HG03066 (cell line): ENCODE data around the gene SEMA6B.

Source experiments
- ATAC-seq: cut with Tn5 transposase; IDR thresholded peaks from one replicate; pipeline ENCODE4 v1.9.1; 2021; ENCODE audit warnings: low read depth; ENCODE audit not compliant: unreplicated experiment

Gene SEMA6B

DNA sequence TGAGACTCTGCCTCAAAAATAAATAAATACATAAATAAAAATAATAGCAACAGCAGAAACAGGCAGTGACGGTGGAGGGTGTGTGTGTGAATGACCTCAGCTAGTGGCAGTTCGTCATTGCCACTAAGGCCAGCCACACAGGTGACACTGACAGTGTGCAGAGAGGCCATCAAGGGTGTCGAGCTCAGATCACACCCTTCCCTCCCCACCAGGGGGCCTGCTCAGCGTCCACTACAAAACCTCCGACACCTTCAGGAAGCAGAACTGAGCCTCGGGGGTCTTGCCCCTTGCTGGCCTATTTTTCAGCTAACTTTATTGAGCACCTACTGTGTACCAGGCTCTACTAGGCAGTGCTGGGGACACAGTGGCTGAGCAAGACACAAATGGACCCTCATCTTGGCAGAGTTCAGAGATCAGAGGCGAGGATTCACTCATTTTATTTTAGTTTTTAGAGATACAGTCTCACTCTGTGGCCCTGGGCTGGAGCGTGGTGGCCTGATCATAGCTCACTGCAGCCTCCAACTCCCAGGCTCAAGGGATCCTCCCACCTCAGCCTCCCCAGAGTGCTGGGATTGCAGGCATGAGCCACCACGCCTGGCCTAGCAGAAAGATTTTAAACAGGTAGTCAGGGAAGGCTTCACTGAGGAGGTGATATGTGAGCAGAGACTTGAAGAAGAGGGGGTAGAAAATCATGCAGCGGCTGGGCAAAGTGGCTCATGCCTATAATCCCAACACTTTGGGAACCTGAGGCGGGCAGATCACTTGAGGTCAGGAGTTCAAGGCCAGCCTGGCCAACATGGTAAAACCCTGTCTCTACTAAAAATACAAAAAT is 30.3 kb upstream of the SEMA6B start:
- no peak for ATAC-seq

DNA sequence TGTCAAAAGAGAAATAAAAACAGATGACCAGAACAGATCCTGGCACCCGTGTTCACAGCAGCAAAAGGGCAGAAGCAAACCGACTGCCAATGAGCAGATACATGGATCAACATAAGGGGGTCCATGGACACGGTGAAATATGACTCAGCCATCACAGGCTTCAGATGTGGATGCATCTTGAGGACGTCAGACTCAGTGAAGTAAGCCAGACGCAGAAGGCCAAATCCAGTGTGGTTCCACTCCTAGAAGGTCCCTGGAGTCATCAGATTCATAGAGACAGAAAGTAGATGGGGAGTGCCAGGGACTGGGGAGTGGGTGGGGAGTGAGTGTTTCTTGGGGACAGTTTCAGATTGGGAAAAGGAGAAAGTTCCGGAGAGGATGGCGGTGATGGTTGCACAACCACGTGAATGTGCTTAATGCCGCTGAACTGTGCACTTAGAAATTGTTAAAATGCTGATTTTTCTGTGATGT is 28.8 kb upstream of the SEMA6B start:
- no peak for ATAC-seq

DNA sequence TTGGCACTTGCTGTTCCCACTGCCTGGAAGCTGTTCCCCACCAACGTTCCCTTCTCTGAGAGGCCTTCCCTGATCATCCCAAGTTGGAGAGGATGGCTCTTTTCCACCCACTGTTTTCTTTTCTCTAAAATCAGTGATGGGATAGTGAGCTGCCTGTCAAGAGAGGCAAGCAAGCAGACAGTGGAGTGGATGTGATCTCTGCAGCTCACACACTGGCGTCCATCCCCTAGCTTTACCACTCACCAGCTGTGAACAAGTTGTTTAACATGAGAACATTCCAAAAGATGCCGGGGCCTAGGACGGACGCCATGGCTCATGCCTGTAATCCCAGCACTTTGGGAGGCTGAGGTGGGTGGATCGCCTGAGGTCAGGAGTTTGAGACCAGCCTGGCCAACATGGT is 28.0 kb upstream of the SEMA6B start:
- ATAC-seq: no peak

DNA sequence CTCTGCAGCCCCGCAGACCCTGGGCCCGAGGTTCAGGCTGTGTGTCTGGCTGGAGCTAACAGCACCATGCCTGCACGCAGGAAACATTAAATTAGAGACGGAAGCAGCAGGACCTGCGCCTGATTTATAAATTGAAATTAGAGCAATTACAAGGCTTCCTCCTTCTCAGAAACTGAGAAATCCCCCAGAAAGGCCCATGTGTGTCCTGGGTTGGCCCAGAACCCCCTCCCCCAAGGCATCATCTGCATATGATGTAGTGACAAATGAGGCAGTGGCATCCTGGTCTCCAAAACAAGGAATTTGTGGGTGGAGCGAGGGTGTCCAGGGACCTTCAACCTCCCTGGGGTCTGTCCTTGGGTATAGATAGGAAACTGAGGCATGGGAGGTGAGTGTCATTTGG is 27.2 kb upstream of the SEMA6B start:
- ATAC-seq: no peak

DNA sequence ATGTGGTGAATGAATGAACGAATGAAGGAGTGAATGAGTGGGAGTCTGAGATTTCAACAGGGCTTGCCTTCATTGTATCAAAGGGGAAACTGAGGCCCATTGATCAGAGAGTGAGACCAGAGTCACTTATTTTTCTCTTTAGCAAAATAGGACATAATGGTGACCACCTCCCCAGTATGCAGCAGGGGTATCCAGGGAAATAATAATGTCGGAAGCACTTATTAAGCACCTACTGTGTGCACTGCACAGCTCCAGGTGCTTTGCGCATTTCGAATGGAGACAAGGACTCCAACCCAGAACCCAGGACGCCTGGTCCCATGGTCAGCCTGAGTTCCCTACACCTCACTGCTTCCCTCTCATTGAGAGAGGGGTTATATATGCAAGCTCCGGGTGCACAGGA is 26.8 kb upstream of the SEMA6B start:
- ATAC-seq: no peak

DNA sequence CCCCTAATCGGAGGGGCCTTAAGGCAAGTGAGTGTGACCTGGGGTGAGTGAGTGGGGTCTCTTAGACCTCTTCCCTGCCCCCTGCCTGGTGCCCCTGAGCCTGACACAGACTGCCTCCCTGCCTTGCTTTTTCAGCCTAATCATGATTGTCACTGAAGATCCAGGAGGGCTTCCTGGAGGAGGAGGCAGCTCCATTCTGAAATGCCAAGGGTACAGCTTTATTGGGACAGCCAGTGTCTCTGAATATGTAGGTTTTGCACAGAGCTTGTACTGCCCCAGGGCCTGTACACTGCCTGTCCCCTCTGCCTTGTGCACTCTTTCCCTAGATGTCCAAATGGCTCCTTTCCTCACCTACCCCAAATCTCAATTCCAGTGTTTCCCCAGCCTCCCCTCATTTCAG is 26.1 kb upstream of the SEMA6B start:
- ATAC-seq: no peak

DNA sequence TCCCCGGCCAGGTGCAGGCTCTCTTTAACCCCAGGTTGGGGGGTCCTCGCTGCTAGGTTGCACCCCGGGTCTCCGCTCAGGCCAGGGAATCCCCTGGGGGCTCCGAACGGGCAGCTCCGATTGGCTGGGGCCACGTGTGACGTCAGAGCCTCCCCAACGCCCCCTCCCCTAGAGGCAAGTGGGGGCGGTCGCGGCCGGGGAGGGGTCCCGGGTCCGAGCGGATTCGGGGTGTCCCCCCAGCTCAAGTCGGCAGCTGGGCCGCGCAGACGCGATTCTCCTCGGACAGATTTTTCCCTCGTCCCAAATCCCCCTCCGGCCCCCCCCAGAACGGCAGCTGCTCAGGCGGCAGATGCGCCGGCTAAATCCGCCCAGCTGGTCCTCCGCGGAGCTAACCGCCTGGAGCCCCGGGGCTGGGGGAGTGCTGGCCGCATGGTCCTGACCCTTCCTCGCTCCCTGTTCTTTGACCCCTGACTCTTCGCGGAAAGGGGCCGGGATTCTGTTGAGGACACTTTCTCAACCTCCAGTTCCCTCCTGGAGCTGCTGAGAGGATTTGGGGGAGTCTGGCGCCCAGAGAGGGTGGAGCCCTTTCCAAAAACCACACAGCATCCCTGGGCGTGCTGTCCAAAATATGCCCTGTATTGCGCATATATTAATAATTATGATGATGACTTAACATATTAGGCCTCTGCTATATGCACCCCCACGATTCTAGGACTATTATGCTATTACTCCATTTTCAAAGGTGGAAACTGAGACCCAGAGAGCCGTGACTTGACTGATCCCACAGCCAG is 25.4 kb upstream of the SEMA6B start:
- no peak for ATAC-seq

DNA sequence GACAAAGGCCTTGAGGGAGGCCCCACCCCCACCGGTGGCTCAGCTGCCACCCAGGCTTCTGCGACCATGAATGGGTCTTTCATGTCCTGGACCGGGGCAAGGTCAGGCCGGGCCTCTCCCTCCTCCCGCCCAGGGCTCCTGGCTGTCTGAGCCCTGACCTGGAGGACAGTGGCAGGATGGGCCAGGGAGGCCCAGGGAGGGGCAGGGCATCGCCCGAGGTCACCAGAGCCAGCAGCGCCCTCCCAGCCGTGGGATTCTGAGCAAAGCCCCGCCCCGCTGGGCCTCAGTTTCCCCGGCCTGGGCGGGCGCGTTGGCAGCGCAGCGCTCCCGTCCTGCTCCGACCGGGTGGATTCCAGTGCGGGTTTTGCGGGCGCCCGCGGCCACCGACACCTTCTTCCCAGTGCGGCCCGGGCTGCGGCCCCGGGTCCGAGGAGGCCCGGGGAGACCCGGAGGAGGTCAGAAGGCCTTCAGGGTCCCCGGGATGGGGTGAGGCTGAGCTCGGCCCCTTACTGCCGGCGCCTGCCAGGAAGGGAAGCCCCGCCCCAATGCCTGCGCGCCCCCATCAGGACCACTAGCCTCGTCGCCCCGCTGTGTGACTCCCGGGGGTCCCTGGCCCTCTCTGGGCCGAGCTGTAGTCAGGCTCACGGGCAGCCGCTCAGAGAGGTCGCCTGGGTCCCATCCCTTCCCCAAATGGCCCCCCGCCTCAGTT is 24.6 kb upstream of the SEMA6B start:
- no peak for ATAC-seq

DNA sequence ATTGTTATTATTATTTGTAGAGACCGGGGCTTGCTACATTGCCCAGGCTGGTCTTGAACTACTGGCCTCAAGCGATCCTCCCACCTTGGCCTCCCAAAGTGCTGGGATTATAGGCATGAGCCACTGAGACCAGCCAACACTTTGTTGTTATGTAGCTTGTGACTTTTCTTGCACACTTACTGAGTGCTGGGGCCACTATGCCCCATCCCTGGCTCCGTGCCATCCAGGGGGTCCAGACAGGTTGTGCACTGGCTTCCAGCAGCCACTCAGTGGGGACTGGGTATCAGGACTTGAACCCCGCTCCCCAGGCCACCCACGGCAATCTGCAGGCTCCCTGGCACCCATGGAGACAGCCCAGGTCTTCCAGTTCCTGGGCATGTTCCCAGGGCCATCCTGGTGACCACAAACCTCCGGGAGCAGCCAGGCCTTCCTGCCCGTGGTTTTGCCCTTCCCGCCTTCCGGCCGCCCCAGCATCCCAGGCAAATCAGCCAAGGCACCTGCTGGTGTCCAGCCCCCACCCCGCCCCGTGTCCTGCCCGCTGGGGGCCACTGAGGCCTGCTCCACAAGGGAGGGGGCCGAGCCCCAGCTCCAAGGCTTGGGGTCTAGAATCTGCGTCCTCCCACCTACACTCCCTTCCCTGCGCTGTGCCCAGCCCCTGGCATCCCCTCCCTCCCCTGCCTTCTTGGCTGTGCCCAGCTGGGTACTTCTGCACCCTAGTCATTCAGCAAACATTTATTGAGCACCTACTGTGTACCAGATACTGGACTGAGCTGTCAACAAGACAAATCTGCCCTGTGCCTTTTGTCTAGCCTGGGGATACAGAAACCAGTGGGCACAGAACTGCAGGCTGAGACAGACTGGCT is 23.7 kb upstream of the SEMA6B start:
- no peak for ATAC-seq

DNA sequence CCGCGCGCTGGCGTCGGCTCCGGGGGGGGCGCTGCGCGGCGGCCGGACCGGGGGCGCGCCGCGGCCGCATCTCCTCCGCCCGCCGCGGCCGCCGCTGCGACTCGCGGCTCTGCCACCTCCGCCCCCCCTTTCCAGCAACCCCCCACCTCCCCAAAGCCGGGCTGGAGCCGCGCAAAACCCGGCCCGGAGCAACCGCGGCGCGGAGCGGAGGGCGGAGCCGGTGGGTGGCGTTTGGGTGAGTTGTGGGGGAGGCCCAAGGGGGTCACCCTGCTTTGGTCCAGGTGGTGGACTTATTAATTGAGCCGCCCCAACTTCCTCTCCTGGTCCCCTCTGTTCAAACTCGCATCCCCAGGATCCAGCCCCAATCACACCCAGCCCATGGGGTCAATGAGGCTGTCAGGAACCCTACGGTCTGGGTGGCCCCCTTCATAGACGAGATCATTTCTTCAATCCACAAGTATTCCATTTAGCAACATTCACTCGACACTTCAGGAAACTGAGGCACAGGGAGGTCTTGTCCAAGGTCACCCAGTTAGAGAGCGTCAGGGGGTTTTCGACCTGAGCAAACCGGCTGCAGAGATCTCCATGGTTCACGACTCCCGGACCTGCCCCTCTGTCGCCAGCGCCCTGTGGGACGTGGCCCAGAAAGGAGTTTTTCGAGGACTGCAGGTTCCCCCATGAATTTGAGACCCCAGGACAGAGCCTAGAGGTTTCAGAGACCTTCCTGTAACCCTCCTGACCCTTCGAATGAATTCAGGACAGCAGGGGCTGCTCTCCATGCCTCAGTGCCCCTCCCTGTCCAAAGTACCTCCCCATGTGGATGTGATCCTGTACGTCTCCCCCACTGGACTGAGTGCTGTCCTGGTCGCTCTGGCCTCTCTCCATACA is 22.4 kb upstream of the SEMA6B start:
- no peak for ATAC-seq

DNA sequence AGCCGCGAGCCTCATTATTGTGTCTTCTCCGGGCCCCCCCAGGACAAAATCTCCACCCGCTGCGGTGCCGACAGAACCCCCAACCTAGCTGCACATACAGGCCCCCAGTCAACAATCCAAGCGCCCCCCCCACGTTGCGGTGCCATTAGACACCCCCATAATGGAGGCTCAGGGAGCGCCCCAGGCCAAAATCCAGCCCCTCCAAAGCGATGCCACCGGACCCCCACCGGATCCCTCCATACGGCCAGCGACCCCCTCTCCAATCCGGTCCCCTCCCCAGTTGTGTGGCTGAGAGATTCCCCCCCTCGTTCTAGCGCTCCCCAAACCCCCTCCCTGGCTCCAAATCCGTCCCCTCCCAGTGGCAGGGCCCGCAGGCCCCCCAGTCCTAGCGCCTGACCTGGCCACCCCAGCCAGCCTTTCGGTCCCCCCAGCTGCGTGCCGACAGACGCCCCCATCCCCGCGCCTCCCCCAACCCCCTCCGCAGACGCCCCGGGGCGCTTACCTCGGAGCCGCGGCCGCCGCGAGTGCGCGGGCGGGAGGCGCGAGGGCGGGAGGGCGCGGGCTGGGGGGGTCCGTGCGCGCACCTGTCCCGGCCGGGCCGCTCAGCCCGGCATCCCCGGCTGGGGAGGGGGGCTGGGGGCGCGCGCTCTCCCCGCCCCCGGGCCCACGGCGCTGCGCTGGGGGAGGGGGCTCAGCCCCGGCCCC is 21.6 kb upstream of the SEMA6B start:
- ATAC-seq: no peak

DNA sequence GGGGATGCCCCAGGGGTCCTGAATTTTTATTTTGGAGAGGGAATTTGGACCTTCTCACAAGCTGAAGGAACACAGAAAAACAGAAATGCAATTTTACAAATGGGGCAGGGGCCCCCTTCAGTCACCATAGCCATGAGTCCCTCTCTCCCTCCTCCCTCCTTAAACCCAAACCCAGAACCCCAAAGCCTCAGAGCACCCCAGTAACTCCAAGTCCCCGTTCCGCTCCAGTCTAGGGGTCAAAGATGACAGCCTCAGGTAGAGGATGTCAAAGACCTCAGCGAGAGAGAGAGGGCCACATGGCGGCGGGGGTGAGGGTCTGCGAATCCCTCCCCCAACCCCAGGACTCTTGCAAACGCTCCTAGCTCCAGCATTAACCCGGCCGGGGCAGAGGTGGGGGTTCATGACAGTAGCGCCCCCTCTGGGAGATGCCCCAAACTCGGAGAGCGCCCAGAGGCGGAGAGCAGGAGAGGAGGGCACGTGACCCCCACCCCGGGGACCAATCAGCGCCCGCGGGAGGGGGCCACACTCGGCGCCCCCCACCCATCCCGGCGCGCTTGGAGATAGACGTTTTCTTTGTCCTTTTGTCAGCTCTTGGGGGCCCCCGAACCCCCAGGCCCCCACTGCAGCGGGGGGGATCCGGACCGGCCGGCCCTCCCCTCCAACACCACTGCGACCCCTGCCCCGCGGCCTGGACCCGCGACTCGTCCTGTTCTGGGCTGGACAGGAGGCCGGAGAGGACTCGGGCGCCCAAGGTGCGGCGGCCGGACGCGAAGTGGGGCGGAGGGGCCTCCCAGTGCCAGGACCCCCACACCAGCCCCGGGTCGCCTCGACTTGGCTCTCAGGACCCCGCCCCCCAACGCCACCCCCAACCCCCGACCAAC is 20.8 kb upstream of the SEMA6B start:
- ATAC-seq: no peak

DNA sequence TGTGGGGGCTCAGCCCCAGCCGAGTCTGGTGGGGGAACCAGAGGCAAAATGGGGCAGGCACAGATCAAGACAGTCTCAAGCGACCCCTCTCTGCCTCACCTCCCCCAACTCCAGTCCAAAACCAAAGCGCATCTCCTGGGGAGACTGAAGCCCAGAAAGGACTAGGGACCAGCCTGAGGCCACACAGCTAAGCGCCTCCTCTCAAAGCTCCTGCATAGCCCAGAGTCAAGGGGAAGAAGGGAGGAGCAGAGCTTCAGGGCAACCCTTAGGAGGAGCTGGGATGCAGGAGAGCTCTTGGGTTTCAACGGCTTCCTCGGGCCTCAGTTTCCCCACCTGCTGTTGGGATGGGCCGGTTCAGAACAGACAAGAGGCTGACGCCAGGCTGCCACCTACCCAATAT is 19.9 kb upstream of the SEMA6B start:
- no peak for ATAC-seq

DNA sequence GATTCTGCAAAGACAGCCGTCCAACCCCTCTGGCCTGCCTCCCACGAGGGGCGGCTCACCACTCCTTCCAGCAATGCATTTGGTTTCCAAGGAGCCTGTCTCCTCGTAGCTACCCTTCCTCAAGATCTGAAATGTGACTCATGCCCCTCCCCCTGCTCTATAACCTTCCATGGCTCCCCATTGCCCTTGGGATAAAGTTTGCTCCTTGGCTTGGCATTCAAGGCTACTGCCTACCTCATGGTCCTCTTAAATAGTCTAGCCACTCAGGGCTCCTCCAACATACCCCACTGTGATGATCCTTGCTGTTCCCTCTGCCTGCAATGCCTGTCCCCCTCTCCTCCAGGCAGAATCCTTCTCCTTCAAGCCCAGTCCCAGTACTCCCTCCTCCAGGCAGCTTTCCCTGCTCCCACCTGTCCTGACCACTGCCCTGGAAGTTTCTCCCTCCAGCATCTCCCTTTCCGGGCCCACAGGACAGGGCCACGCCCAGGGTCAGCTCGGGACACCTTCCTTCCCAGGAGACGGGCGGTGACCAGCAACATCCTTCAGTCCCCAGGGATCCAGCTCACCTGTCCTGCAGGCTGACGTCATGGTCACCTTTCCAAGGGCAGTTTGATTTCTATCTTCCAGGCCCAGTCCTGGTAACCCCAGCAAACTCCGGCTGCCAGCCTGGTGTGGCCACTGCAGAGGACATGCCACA is 19.2 kb upstream of the SEMA6B start:
- no peak for ATAC-seq

DNA sequence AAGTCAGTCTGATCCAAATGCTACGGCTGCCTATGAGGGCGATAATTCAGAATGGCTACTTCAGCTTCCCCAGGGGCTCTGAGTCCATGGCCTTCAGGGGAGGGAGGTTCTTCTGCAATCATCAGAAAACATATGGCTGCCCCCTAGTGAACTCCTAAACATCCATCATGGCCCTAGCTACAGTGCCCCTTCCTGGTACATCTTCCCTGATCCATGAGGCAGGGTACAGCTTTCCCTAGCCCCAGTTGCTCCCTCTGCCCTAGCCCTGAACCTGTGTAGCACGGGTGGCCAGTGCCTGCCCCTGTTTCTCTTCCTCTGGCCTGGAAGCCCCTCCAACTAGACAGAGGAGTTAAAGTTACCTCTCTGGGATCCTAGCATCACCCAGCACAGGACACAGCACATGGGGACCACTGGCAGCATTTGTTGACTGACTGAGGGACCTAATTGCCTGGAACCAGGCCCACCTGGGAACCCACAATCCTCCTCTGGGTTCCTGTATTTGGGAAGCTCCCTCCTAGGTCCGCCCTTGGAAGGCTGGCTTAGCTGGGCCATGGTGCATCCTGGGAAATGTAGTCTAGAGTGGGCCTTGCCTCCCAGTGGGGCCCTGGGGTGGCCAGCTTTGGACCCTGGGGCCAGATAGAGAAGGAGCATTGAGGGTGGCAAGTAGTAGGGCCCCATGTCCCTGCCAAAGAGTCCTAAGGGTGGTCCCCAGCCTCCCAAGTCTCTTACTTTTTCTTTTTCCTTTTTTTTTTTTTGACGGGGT is 17.7 kb upstream of the SEMA6B start:
- ATAC-seq: no peak
